CD14-positive monocyte (primary cell): ENCODE results near the gene CROCC2. TPM values are rescaled to one million over a fixed set of nuclear protein-coding genes. Genes with fewer than 3 reads are reported as not detected.

Source experiments
- DNase-seq, 3 donors: peaks; one replicate each; pipeline ENCODE4 v3.0.0-alpha.2; 2011 to 2022
- H2AFZ ChIP-seq: 2 replicates; pipeline ENCODE4 v1.6.0; 2012; ENCODE audit warnings: mild to moderate bottlenecking, low read depth, low read length, inconsistent platforms; ENCODE audit not compliant: insufficient read depth, poor library complexity, severe bottlenecking
- H3K27ac ChIP-seq, 2 donors: 1 replicate in 1 of 2; 2 replicates in 1 of 2; pipeline ENCODE4 v1.5.1; 2012 to 2013; ENCODE audit warnings: low read length in 2 of 2, control low read depth in 1 of 2, inconsistent platforms in 1 of 2, low read depth in 1 of 2, mild to moderate bottlenecking in 1 of 2
- H3K27me3 ChIP-seq, 2 donors: one replicate each; pipeline versions ENCODE4 v1.6.0 to v1.6.1; 2011 to 2013; ENCODE audit warnings: low read length in 2 of 2; ENCODE audit not compliant: control insufficient read depth in 2 of 2, insufficient read depth in 2 of 2
- H3K36me3 ChIP-seq, 2 donors: replicated peaks in 1 of 2; 1 replicate in 1 of 2; 2 replicates in 1 of 2; pipeline versions ENCODE4 v1.5.1 to v1.6.1; 2012 to 2013; ENCODE audit warnings: low read length in 2 of 2, control low read depth in 1 of 2, inconsistent platforms in 1 of 2, mild to moderate bottlenecking in 1 of 2; ENCODE audit not compliant: insufficient read depth in 2 of 2, control insufficient read depth in 1 of 2
- H3K4me1 ChIP-seq, 2 donors: 1 replicate in 1 of 2; 2 replicates in 1 of 2; pipeline versions ENCODE4 v1.5.1 to v1.6.1; 2012 to 2013; ENCODE audit warnings: low read length in 2 of 2, control low read depth in 1 of 2, inconsistent platforms in 1 of 2, mild to moderate bottlenecking in 1 of 2, moderate library complexity in 1 of 2; ENCODE audit not compliant: insufficient read depth in 2 of 2, control insufficient read depth in 1 of 2
- H3K4me2 ChIP-seq: replicated peaks from 2 replicates; pipeline ENCODE3; 2012; ENCODE audit warnings: low read length, moderate library complexity, mild to moderate bottlenecking; ENCODE audit not compliant: poor library complexity, severe bottlenecking; ENCODE audit errors: extremely low read depth
- H3K4me3 ChIP-seq, 3 experiments: fragments of 200-600 bp in 1 of 3; sonication (generic) in 1 of 3; replicated peaks in 1 of 3; 1 replicate in 2 of 3; 2 replicates in 1 of 3; pipeline ENCODE4 v1.5.1; 2011 to 2013; ENCODE audit warnings: low read length in 3 of 3, mild to moderate bottlenecking in 3 of 3, control low read depth in 2 of 3, low read depth in 2 of 3, inconsistent platforms in 1 of 3, moderate library complexity in 1 of 3
- H3K79me2 ChIP-seq: 2 replicates; pipeline ENCODE4 v1.6.0; 2012; ENCODE audit warnings: mild to moderate bottlenecking, control low read depth, inconsistent platforms, low read length, moderate library complexity; ENCODE audit not compliant: insufficient read depth
- H3K9ac ChIP-seq: 2 replicates; pipeline ENCODE4 v1.6.0; 2017; ENCODE audit warnings: low read length, mild to moderate bottlenecking; ENCODE audit not compliant: insufficient read depth, poor library complexity, severe bottlenecking
- H3K9me3 ChIP-seq, 2 donors: replicated peaks in 1 of 2; 1 replicate in 1 of 2; 2 replicates in 1 of 2; pipeline versions ENCODE4 v1.5.1 to v1.6.1; 2012 to 2013; ENCODE audit warnings: low read length in 2 of 2, control low read depth in 1 of 2; ENCODE audit not compliant: control insufficient read depth in 1 of 2, insufficient read depth in 1 of 2
- H4K20me1 ChIP-seq: 2 replicates; pipeline ENCODE4 v1.6.0; 2012; ENCODE audit warnings: mild to moderate bottlenecking, low read length, control low read depth, moderate library complexity; ENCODE audit not compliant: insufficient read depth
- H3K27ac Mint-ChIP-seq, 7 donors: one replicate each; pipeline ENCODE4 v1.8.0; 2020; ENCODE audit warnings: mild to moderate bottlenecking in 7 of 7, mixed read lengths in 7 of 7, moderate library complexity in 6 of 7, inconsistent platforms in 2 of 7
- H3K27me3 Mint-ChIP-seq, 3 donors: one replicate each; pipeline ENCODE4 v1.8.0; 2021 to 2022; ENCODE audit warnings: low read depth in 3 of 3, mild to moderate bottlenecking in 3 of 3, mixed read lengths in 3 of 3, moderate library complexity in 3 of 3, inconsistent platforms in 1 of 3
- H3K36me3 Mint-ChIP-seq, 2 donors: one replicate each; pipeline ENCODE4 v1.8.0; 2020; ENCODE audit warnings: mixed read lengths in 2 of 2, inconsistent platforms in 1 of 2, mild to moderate bottlenecking in 1 of 2
- H3K4me1 Mint-ChIP-seq: one replicate; pipeline ENCODE4 v1.8.0; 2020; ENCODE audit warnings: mild to moderate bottlenecking, mixed read lengths
- H3K4me3 Mint-ChIP-seq, 2 donors: one replicate each; pipeline ENCODE4 v1.8.0; 2020; ENCODE audit warnings: mild to moderate bottlenecking in 2 of 2, mixed read lengths in 2 of 2, moderate library complexity in 1 of 2
- H3K9me3 Mint-ChIP-seq, 7 donors: one replicate each; pipeline ENCODE4 v1.8.0; 2020 to 2022; ENCODE audit warnings: mixed read lengths in 7 of 7, mild to moderate bottlenecking in 6 of 7, moderate library complexity in 6 of 7, inconsistent platforms in 2 of 7
- WGBS: methylation state at CpG from one replicate; pipeline ENCODE4 v1.1.5; 2013; ENCODE audit warnings: missing lambda C conversion rate; ENCODE audit not compliant: insufficient coverage; 5-methylcytosine and 5-hydroxymethylcytosine counted together
- intact Hi-C, 2 donors: fragments of 100-400 bp; cut with micrococcal nuclease; formaldehyde crosslinking; loops; one replicate each; pipeline versions ENCODE4 v1.15.0 to v1.15.1; 2023
- polyA plus RNA-seq, 3 donors: library from polyadenylated mRNA; depleted of rRNA in 1 of 3; unstranded in 2 of 3; stranded (reverse) in 1 of 3; fragments of 300-500 nt in 2 of 3; fragments of >200 nt in 1 of 3; fragmentation: Illumina TruSeq in 2 of 3; gene quantifications; 1 replicate in 2 of 3; 2 replicates in 1 of 3; pipeline ENCODE4 v1.2.3, GENCODE V29; 2012 to 2021
- TF ChIP-seq, protein P1 (sequence below): fragments of 200-600 bp; IDR thresholded peaks from one replicate; pipeline ENCODE4 v1.8.0; 2022; ENCODE audit warnings: antibody characterized with exemption, mild to moderate bottlenecking

Gene CROCC2
- polyA plus RNA-seq, 3 donors, result 0.15 TPM; not detected in 2

DNA sequence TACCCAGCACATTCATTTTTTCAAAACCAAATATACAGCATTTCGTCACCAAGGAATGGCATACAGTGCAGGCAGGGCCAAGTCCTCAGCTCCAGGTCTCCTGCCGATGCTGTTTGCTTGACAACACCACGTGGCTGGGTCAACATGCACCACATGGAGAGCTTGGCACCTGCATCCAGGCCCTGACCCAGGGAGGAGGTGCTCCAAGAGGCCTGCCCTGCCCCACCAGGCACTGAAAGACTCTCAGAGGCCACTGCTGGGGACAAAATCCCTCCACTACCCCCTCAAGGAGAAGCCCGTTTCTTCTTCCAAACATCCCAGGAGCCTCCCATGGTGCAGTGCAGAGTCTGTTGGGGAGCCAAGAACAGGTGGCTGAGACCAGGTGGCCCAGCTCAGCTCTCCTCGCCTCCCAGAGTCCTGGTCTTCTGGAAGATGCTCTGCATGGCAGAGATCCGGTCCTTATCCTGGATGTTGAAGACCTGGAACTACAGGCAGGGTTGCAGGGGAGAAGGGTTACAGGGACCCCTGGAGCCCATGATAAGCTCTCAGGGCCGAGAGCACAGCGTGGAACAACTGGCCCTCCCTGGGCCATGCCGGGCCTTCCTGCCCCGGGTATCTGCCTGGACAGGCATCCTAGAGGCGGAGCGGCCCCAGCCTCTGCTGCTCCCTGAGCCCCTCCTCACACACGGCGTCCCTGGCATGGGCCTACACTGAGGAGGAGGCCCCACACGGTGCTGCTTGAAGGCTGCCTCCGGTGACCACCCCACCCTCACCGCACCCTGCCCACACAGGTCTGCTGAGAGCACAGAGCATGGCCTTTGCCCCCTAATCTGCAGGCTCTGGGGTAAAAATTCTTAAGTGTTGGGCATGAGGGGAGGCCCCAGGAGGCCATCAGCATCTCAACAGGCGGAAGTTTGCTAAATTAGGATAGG lies 19.2 kb upstream of the CROCC2 start:
- DNase-seq, result no peak
- Histone ChIP-seq H3K4me1 (peaks cover 8 to 12% of the 10 kb centered on the region in 2 donors), H3K79me2 (no peaks in the 10 kb centered on the region), H4K20me1 (no peaks in the 10 kb centered on the region), H3K27ac (no peak overlapping the region), H3K27me3 (no peaks in the 10 kb centered on the region), H3K9me3 (peaks cover 0 to 5% of the 10 kb centered on the region in 2 donors), H3K36me3 (no peaks in the 10 kb centered on the region), H2AFZ (no peak overlapping the region), H3K4me2 (no peak overlapping the region), H3K9ac (no peak overlapping the region), H3K4me3 (no peak overlapping the region)
- H3K27me3 Mint-ChIP-seq, result peaks cover 2% of the 10 kb centered on the region in 3 donors
- H3K4me1 Mint-ChIP-seq, result peaks cover 12% of the 10 kb centered on the region
- H3K9me3 Mint-ChIP-seq, result peaks cover 0 to 9% (median 0%) of the 10 kb centered on the region in 7 donors
- intact Hi-C loops, result no loop called here
- H3K27ac Mint-ChIP-seq, result no peak overlapping the region
- H3K4me3 Mint-ChIP-seq, result no peak overlapping the region
- WGBS, result 90% methylated on average over 13 of the region's 18 CpGs
- H3K36me3 Mint-ChIP-seq, result no peaks in the 10 kb centered on the region
- TF ChIP-seq, protein P1, sequence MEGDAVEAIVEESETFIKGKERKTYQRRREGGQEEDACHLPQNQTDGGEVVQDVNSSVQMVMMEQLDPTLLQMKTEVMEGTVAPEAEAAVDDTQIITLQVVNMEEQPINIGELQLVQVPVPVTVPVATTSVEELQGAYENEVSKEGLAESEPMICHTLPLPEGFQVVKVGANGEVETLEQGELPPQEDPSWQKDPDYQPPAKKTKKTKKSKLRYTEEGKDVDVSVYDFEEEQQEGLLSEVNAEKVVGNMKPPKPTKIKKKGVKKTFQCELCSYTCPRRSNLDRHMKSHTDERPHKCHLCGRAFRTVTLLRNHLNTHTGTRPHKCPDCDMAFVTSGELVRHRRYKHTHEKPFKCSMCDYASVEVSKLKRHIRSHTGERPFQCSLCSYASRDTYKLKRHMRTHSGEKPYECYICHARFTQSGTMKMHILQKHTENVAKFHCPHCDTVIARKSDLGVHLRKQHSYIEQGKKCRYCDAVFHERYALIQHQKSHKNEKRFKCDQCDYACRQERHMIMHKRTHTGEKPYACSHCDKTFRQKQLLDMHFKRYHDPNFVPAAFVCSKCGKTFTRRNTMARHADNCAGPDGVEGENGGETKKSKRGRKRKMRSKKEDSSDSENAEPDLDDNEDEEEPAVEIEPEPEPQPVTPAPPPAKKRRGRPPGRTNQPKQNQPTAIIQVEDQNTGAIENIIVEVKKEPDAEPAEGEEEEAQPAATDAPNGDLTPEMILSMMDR, result no peak

DNA sequence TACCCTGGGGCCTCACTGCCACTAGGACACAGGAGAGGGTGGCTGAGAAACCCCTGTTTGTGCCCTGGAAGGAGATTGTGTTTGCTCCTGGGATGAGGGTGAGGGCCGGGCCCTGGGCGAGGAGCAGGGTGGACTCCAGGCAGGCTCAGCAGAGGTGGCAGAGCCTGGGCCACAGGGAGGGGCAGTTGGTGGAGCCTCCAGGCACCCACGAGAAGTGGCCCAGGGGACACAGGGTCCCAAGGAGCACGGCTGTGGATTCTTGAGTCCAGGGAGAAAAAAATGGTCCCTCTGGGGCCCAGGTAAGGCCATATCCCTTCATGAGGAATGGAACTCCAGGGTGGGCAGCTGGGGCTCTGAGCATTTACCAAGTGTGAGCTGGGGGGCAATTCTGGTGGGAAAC lies 18.5 kb upstream of the CROCC2 start:
- H3K9me3 ChIP-seq, result peaks cover 0 to 5% of the 10 kb centered on the region in 2 donors
- no peaks in the 10 kb centered on the region for H3K27me3 ChIP-seq
- H3K79me2 ChIP-seq, result no peaks in the 10 kb centered on the region
- no peak overlapping the region for H2AFZ ChIP-seq
- 98% methylated on average over 4 of the region's 4 CpGs for WGBS
- no peaks in the 10 kb centered on the region for H4K20me1 ChIP-seq
- peaks cover 0 to 9% (median 0%) of the 10 kb centered on the region in 7 donors for H3K9me3 Mint-ChIP-seq
- no peak overlapping the region for H3K4me2 ChIP-seq
- H3K27ac ChIP-seq, result no peak overlapping the region
- intact Hi-C loops, result no loop called here
- no peak overlapping the region for H3K4me3 Mint-ChIP-seq
- H3K9ac ChIP-seq, result no peak overlapping the region
- no peak overlapping the region for H3K27ac Mint-ChIP-seq
- TF ChIP-seq, protein P1, result no peak
- H3K4me1 ChIP-seq, result peaks cover 8 to 12% of the 10 kb centered on the region in 2 donors
- no peak for DNase-seq
- peaks cover 12% of the 10 kb centered on the region for H3K4me1 Mint-ChIP-seq
- no peaks in the 10 kb centered on the region for H3K36me3 Mint-ChIP-seq
- H3K4me3 ChIP-seq, result no peak overlapping the region
- peaks cover 2 to 5% (median 2%) of the 10 kb centered on the region in 3 donors for H3K27me3 Mint-ChIP-seq
- no peaks in the 10 kb centered on the region for H3K36me3 ChIP-seq
